ENCODE data around the gene C15orf40. TPM values are rescaled to one million over a fixed set of nuclear protein-coding genes. Genes with fewer than 3 reads are reported as not detected.

The C15orf40 gene
- total RNA-seq, 1 donor from 2014 or later, result 14.7 TPM

- no peak for DNase-seq (ENCODE audit: low spot score)
- H3K9me3 Mint-ChIP-seq (ENCODE audit: low read depth), result no peaks in the 10 kb centered on the region
- H3K36me3 Mint-ChIP-seq (ENCODE audit: low read depth), result peaks cover 2% of the 10 kb centered on the region
- H3K27ac Mint-ChIP-seq (ENCODE audit: unreplicated experiment), result no peak overlapping the region
- no peak overlapping the region for H3K4me3 Mint-ChIP-seq (ENCODE audit: unreplicated experiment)
- H3K27me3 Mint-ChIP-seq (ENCODE audit: low read depth), result no peaks in the 10 kb centered on the region
- H3K4me1 Mint-ChIP-seq (ENCODE audit: low read depth), result peaks cover 8% of the 10 kb centered on the region
- no peak for TF ChIP-seq CTCF (IDR thresholded peaks at IDR 0.05)
These were observed 30.5 kb downstream of the C15orf40 start for GRCh38 chr15:82980981-82981380.

DNA sequence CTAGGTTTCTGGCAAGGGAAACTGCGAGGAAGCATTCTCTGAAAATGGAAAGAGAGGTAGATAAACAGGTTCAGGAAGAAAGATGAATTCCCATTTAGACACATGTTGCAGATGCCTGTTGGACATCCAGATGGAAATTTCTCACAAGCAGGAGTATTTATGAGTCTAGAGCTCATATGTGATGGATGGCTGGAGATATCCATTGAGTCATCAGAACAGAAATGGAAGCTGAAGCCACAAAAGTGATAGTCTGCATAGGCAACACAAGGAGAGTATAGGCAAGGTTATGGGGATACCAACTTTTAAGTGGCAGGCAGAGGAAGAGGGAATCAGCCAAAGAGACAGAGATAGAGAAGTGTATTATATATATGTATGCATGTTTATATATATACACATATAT, 31.7 kb downstream of the C15orf40 start:
- Mint-ChIP-seq H3K9me3 (ENCODE audit: low read depth) (no peaks in the 10 kb centered on the region), H3K36me3 (ENCODE audit: low read depth) (peaks cover 2% of the 10 kb centered on the region), H3K27me3 (ENCODE audit: low read depth) (no peaks in the 10 kb centered on the region), H3K4me3 (ENCODE audit: unreplicated experiment) (no peak overlapping the region), H3K27ac (ENCODE audit: unreplicated experiment) (no peak overlapping the region), H3K4me1 (ENCODE audit: low read depth) (no peaks in the 10 kb centered on the region)
- no peak for DNase-seq (ENCODE audit: low spot score)
- TF ChIP-seq CTCF (IDR thresholded peaks at IDR 0.05), result no peak

GRCh38 chr15:82978438-82978837, 33.0 kb downstream of the C15orf40 start:
- Mint-ChIP-seq H3K4me1 (ENCODE audit: low read depth) (no peaks in the 10 kb centered on the region), H3K27me3 (ENCODE audit: low read depth) (no peaks in the 10 kb centered on the region), H3K27ac (ENCODE audit: unreplicated experiment) (no peak overlapping the region), H3K36me3 (ENCODE audit: low read depth) (peaks cover 2% of the 10 kb centered on the region), H3K9me3 (ENCODE audit: low read depth) (no peaks in the 10 kb centered on the region), H3K4me3 (ENCODE audit: unreplicated experiment) (no peak overlapping the region)
- TF ChIP-seq CTCF (IDR thresholded peaks at IDR 0.05), result no peak
- DNase-seq (ENCODE audit: low spot score), result no peak

DNA sequence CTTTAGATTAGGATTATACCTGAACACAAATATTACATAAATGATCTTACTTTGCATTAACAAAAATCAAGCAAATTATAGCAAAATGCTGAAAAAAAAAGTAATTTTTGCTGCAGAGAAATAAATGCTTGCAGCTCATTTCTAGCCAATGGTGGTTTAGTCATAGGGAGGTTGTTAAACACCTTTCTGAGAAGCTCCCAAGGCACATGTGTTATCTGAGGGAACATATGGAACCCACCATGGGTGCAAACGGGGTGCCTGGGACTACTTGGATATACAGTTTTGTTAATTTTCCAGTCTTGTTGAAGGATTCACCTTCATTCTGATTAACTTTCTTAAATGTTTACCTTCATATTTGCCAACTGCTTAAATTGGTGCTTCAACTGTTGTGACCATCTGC, 34.4 kb downstream of the C15orf40 start:
- Mint-ChIP-seq H3K4me3 (ENCODE audit: unreplicated experiment) (no peak overlapping the region), H3K27ac (ENCODE audit: unreplicated experiment) (no peak overlapping the region), H3K9me3 (ENCODE audit: low read depth) (no peaks in the 10 kb centered on the region), H3K4me1 (ENCODE audit: low read depth) (no peaks in the 10 kb centered on the region), H3K27me3 (ENCODE audit: low read depth) (no peaks in the 10 kb centered on the region), H3K36me3 (ENCODE audit: low read depth) (peaks cover 2% of the 10 kb centered on the region)
- no peak for TF ChIP-seq CTCF (IDR thresholded peaks at IDR 0.05)
- DNase-seq (ENCODE audit: low spot score), result no peak

- no peaks in the 10 kb centered on the region for H3K36me3 Mint-ChIP-seq (ENCODE audit: low read depth)
- H3K27me3 Mint-ChIP-seq (ENCODE audit: low read depth), result no peaks in the 10 kb centered on the region
- no peak for TF ChIP-seq CTCF (IDR thresholded peaks at IDR 0.05)
- H3K4me3 Mint-ChIP-seq (ENCODE audit: unreplicated experiment), result no peak overlapping the region
- DNase-seq (ENCODE audit: low spot score), result no peak
- H3K9me3 Mint-ChIP-seq (ENCODE audit: low read depth), result no peaks in the 10 kb centered on the region
- peaks cover 9% of the 10 kb centered on the region for H3K4me1 Mint-ChIP-seq (ENCODE audit: low read depth)
- H3K27ac Mint-ChIP-seq (ENCODE audit: unreplicated experiment), result no peak overlapping the region
These were observed 38.4 kb downstream of the C15orf40 start for GRCh38 chr15:82972990-82973389.
